HG02943 (cell line): ENCODE measurements around the gene PLPP3.
A peak's percentile ranks its signal among the peaks of the same experiment; 100 is the strongest.

Experiments
- ATAC-seq: cut with Tn5 transposase; IDR thresholded peaks from one replicate; pipeline ENCODE4 v1.9.1; 2021; ENCODE audit warnings: mild to moderate bottlenecking, low read depth, moderate library complexity; ENCODE audit not compliant: unreplicated experiment

PLPP3 gene

DNA sequence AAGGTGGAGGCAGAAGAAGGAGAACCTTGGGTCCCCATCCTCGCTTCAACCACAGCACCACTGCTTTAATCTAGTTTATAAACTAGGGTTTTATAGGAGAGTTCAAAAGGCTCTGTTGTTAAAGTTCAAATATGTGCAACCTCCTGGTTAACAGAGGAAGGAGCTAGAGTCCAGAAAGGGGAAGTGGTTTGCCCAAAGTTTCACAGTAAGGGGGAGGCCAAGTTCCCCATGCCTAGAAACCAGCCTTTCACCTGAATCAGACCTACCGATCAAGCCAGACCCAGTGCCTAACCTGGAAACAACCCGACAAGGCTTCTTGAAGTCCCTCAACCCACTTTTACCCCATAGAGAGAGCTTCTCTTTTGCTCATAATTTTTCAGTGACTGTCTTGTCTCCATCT is 106.5 kb downstream of the PLPP3 start:
- ATAC-seq, result peak; percentile 68

DNA sequence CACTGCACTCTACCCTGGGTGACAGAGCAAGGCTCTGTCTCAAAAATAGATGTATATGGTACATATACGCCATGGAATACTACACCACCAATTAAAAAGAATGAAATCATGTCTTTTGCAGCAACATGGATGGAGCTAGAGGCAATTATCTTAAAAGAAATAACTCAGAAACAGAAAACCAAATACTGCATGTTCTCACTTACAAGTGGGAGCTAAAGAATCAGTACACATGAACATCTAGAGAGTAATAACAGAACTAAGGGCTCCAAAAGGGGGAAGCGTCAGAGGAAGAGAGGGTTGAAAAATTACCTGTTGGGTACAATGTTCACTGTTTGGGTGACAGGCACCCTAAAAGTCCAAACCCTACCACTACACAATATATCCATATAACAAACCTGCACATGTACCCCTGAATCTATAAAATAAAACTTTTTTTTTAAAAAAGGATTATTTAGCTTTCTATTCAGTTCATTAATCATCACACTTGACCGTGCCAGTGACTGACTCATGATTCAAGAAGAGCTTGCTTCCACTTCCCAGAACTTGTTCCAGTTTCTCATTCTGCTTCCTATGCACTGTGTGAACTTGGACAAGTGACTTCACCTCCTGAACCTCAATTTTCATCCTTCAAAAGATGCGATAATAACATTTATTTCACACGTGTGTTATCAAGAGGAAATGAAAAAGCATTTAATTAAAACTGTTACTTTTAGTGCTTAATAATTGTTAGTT is 109.6 kb downstream of the PLPP3 start:
- ATAC-seq, result no peak

DNA sequence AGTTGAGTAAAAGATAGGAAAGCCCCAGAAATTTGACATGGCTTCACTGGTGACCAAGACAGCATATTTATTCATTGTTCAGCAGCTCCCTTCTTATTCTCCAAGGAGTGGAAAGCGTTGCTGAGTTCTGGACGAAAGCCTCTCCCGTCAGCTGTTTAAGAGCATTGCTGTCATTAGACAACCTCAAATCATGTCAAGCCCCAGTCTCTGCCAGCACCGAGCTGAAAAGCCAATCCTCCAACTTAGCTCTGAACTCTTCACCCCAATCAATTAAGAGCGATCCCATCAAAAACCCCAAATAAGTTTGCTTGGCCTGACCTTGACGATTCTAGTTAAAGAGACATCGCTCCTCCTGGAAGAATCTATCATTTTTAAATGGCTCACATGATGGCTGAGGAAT is 110.8 kb downstream of the PLPP3 start:
- ATAC-seq, result no peak

DNA sequence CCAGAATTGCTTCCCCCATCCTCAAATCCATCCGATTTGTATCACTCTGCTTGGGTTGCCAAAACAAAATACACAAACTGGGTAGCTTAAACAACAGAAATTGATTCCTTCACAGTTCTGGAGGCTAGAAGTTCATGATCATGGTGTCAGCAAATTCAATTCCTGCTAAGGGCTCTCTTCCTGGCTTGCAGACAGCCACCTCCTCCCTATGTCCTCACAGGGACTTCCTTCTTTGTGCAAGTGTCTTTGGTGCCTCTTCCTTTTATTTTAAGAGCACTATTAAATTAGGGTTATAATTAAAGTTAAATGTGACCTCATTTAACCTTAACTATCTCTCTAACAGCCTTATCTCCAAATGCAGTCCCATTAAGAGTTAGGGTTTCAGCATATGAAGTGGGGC is 112.8 kb downstream of the PLPP3 start:
- ATAC-seq, result no peak

DNA sequence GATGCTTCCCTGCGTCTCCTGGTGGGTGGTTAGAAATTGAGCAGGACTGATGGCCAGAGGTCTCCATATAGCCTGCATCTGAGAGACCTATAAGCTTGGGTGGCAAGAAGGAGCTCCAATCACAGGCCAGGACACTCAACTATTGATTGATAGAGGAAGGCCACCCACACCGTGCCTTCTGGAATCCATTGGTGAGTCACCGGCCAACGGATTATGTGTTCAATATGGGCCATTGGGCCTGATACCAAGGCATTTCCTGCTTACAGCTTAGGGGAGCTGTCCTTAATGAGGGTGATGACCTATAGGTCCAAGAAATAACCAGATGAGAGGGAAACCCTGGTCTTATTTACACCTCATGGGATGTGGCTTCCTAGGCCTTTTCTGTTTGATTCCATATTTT is 115.1 kb downstream of the PLPP3 start:
- ATAC-seq, result no peak

DNA sequence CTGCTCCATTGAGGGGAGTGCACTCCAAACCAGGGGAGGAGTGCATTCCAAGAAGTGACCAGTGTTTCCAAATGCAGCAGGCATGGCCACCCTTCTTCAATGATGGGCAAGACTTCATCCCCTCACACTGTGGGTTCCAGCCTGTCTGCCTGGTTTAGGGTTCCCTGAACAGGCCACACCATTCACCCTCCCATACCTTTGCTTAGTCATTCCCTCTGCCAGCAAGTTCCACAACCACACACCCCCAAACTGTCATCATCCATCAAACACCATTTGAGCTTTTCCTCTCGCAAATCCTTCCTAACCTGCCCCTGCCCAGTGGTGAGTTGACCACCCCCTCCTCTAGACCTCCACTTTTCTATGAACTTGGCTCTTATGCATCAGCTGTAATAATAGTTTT is 116.0 kb downstream of the PLPP3 start:
- no peak for ATAC-seq

DNA sequence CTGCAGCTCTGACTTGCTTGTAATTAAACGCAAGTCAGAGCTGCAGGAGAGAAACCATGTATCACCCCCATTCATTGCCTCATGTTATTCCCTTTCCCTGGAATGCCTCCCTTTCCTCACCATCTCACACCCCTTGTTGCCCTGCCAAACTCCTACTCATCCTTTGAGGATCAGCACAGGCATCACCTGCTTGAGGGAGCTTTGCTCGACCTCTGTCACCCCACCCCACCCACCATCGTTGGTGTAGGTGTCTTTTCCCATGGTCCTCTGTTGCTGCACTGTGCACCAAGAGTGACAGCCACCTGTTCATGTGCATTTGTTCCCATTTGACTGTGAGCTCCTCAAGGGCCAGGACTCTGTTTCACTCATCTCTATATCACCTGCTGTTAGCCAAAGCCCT is 117.2 kb downstream of the PLPP3 start:
- no peak for ATAC-seq

DNA sequence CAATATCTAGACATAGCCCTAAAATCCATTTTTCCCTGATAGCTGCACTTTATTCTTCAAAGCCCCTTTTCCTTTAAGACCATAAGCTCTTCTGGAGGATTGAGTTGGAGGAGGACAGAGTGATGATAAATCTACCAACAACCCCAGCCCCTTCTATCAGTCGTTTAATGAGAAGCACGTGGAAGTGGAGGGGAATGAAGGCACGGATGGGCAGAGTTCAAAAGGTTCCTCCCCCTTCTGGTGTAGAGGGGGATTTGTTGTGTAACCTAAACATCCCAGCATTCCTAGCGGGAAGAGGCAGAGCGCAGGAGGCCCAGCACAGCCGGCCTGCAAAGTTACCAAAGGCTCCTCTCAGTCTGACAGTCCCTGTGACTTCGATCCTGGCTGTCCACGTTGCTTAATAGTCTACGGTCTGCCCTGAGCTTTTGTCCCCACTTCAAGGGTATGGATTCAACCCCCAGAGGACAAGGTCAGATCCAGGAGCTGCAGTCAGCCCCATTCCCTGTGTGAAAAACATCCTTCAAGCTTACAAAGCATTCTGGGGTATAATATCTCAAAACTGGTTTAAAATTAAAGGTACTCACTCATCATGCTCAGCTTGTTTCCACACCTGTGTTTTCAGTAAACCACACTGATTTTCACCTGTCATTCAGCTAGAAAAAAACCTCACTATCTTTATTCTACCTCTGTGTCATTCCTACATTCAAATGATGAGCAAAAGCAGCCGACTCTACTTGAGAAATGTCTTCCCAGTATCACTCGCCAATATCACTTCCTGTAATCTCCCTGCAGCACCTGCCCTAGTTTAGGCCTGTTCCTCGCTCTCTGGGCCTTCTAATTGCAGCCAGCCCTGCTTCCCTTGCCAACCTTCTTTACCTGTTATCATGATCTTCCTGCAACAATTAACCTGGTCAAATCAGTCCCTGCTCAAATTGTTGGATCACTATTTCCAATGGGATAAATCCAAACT is 117.9 kb downstream of the PLPP3 start:
- no peak for ATAC-seq

DNA sequence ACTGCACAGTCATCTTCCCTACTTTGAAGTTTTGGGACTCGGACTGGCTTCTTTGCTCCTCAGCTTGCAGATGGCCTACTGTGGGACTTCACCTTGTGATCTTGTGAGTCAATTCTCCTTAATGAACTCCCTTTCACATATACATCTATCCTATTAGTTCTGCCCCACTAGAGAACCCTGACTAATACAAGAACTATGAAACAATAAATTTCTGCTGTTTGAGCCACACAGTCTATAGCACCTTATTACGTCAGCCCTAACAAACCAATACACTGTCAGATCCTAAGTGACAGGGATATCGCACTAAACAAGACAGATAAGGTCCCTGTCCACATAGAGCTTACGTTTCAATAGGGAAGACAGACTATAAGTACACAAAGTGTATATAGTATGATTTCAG is 120.1 kb downstream of the PLPP3 start:
- no peak for ATAC-seq

DNA sequence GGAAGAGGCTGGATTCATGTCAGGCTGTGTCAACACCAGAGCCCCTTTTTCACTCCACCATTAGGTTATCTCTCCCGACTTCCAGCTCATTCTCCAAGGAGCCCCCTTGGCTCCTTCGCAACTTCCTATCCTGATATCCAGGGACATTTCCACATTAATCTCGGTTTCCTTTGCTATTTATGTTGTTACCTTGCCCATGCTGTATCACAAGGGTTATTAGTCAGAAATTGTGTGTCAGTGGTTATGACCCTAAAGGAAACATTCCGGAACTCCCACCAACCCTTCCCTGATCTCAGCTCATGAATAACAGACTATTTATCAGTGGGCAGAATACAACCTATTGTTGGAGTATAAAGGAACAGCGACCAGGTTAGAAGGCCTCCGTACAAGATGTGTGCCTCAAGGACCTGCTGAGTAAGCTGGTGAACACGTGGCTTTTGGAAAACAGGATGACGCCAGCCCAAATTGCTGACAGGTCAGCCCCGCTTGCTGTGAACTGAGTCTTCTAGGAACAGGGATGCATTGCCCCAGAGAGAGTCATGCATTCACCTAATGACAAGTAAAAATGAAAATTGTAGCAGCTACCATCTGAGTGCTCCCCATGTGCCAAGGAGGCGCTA is 121.5 kb downstream of the PLPP3 start:
- ATAC-seq, result no peak

DNA sequence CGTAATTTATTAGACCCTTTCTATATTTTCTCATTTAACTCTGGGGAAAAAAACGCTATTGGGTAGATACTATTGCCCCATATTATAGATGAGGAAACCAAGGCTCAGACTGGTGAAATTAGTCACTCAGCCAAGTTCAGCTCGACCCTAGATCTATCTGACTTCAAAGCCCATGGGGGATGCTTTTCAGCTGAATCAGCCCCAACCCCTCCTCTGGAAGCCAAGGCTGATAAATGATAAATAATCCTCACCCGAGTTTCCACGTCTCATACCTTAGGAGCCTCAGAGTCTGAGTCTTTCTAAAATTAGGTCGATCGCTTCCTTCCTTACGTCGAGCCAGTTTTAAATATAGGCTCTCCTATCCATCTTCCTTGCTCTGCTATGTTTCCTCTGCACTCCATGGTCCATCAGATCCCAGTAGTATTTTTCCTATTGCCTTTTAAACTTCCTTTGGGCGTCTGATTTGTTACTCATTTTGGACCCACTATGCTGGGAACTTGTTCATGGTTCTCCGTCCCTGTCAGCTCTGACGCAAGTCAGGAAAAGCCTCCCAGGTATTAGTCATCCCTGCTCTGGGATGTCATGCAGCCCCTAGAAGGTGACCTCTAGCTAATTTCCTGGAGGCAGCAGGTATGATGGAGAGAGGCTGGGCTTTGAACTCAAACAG is 122.8 kb downstream of the PLPP3 start:
- no peak for ATAC-seq

DNA sequence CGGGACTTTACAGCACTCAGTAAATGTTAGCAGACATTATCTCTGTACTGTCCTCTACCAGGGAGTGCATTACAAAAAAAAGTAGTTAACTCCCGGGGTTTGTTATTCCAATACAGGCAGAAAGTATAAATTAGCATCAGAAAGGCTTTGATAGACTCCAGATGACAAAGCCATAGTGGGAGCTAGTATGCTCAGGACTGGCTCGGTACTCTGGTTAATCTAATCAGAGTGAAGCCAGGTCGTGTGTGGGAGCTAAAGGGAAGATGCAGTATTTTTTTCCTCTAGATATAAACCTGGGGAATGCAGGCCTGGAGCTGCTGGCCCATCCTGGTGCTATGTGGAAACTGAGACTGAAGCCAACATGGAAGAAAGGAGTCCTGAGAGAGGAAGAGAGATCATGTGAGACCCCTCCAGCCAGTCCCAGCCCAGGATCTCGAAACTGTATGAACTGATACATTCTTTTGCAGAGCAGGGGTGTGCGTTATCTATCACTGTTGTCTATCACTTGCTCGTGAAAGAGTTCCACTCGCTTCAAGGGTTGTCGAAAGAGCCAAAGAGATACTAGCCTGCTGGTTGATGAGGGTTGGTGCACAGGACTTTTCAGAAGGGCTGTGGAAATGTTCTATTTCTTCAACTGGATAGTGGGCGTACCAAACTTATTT is 125.8 kb downstream of the PLPP3 start:
- no peak for ATAC-seq

DNA sequence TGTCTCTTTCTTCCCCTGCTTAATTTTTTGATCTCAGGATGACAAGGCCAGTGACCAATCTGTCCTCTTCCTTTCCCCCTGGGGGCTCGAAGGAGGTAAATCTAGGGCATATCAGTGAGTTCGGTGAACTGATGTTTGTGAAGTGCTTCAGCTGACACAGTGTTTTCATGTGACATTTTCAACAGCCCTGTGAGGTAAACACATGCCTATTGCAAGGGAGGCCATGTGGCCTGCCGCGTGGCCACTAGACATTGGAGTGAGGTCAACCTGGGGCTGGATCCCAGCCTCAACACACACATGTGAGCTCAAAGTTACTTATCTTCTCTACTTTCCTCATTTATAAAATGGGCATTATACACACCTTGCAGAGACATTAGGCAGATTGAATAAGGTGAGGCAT is 126.3 kb downstream of the PLPP3 start:
- ATAC-seq, result no peak

DNA sequence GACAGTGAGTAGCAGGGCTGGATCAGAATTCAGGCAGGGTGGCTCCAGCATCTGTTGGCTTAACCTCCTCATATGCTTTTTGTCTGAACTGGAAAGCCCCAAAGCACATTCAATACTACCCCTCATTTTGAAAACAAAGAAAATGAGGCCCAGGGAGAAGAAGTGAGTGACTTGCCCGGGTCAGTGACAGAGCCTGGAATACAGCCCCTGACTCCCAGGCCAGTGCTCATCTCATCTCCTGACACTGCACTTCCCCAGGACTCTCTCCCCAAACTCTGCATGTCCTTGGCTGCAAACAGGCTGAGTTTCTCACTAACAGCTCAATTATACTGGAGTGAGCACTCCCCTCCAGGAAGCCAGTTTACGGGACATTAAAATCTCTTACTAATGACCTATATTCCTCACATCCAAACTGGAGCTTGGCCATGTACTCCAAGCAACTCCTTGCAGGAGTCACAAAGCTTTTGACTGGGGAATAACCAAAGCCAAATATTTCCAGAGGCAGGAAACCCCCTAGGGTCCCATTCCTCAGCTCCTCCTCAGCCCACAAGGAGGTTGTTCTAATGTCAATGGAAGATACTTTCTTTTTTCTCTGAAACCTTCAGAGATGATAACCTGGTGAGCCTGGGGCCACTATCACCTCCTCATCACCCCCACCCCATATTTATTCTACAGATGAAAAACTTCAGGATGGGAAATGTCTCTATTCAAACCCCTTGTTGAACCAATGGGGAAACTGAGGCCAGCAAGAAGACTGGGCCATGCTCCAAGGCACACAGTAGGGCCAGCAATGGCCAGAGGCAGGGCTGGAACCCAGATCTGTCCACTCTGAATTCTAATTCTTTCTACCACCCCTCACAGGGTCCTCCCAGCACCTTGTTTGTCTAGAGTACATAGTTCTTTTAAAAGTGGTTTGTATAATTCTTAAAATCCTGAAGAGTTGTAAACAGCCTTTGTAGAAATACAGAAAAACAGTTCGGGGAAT is 127.0 kb downstream of the PLPP3 start:
- ATAC-seq, result no peak

DNA sequence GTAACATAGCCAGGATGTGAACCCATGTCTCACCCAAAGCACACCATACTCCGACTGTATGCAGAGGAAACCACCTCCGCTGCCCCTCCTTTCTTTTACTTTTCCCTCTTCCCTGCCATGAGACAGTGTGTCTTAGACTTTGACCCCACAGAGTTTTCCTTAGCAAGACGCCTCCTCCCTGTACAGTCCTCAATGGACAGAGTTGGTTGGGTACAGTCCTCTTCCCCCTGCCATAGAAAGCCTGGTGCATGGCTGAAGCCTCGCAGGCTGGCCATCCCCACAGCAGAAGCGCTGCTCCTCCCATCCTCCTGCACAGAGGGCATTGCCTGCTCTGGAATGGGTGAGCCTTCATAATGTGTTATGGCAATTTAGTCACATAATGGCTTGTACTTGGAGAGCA is 127.9 kb downstream of the PLPP3 start:
- ATAC-seq, result no peak

DNA sequence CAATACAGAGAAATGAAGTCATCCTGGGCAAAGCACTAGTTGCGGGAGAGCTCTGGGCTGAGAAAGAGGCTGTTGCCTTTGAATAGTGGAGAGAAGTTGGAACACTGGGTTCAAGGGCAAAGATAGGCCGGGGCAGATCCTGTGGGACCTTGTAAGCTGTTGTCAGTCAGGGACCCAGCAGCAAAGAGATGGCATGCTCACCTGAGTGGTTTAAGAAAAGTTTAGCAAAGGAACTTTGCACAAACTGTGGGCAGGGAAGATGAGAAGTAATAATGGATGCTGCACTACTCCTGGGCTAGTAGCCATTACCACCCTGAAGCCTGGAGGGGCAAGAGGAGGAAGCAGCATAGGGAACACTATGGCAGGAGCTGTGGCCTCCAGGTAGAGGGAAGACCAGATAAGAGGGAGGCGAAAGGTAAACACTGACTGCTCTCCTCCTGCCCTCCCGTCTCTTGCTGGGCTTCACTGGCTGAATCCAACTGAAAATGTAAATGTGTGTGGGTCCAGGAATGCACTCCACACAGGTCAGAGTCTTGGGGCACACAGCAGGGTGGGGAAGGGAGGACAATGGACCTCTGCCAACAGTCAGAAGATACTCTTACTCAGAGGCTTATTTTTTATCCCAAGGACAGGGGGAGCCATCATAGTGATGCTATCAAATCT is 129.2 kb downstream of the PLPP3 start:
- ATAC-seq, result no peak

DNA sequence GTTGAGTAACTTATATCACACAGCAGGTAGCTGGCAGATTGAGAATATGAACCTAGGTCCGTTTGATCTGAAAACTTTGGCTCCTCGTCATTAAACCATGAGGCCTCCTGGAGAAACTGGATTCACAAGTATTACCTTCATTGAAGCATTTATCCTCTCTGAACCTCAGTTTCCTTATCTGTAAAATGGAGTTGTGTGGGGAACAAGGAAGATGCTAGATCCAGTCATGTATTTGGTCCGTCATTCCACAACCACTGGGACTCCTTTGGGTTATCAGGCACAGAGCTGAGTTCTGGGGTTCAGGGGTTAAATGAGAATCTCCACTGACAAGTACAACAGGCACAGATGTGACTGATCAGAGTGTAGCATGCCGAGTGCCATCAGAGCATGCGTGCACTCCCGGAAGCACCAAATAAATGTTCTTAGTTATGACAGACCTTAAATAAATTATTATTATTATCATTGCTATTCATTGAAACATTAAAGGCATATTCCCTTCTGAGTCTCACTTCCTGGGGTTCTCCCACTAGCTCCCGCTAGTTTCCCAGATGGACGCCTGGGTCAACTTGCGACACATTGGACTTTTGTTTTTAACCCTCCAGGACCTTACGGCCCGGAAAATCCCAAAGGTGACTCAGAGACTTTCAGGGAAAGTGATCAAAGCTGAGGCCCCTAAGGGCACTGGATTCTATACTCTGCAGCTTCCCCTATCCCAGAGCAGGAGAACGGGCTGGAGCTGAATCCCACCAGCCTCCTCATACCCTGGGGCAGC is 130.6 kb downstream of the PLPP3 start:
- ATAC-seq, result no peak

DNA sequence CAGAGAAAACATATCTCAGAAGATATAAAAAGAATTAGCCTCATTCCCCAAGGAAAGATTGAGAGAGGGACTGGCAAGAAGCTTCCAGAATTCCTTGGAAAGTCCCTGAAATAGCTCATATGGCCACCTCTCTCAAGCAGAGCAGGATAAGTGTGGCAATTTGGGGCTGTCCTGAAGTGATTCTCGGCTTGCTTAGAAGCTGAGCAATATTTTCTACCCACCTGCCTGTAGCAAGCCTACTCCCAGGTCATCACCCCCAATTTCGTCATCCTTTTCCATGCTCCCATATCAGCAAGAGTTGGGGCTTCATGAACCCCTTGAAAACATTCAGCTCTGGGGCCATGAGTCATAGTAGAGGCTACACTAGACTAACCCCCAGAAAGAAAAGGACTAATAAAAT is 131.5 kb downstream of the PLPP3 start:
- ATAC-seq, result no peak
